HCEC 1CT (cell line): ENCODE results near the gene SYCE1L.
"Not testable (repeated sequence)": the region's sequence is repeated elsewhere in the genome, so short reads cannot be mapped to it uniquely, and the experiment has no call there.

Experiments used
- DNase-seq: peaks from one replicate; pipeline ENCODE4 v3.0.0-alpha.2; 2017

Gene SYCE1L, protein sequence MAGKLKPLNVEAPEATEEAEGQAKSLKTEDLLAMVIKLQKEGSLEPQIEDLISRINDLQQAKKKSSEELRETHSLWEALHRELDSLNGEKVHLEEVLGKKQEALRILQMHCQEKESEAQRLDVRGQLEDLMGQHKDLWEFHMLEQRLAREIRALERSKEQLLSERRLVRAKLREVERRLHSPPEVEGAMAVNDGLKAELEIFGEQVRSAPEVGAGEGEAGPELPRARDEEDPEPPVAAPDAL

GRCh38 chr16:77199211-77199610, at the start of gene SYCE1L:
Gene SYCE1L (plus strand): TSS chr16:77199408. CDS start chr16:77199452, 44 bp downstream.
- DNase-seq = no peak

- no peak for DNase-seq
Observed at GRCh38 chr16:77157346-77158058, 41.7 kb upstream of the SYCE1L start.

DNA sequence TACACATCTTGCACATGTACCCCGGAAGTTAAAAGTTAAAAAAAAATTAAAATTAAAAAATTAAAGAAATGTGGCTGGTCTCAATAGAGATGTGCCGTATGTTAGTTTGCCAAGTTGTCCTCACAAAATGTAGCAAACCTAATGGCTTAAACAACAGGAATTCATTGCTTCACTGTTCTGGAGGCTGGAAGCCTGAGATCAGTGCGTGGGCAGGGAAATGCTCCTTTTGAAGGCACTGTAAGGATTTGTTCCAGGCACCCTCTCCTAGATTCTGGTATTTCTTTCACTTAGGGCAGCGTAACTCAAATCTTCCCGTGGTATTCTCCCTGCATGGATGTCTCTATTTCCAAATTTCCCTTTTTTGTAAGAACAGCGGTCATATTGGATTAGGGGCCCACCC, 40.9 kb upstream of the SYCE1L start:
- no peak for DNase-seq

GRCh38 chr16:77165006-77165405, 34.2 kb upstream of the SYCE1L start:
- no peak for DNase-seq

DNA sequence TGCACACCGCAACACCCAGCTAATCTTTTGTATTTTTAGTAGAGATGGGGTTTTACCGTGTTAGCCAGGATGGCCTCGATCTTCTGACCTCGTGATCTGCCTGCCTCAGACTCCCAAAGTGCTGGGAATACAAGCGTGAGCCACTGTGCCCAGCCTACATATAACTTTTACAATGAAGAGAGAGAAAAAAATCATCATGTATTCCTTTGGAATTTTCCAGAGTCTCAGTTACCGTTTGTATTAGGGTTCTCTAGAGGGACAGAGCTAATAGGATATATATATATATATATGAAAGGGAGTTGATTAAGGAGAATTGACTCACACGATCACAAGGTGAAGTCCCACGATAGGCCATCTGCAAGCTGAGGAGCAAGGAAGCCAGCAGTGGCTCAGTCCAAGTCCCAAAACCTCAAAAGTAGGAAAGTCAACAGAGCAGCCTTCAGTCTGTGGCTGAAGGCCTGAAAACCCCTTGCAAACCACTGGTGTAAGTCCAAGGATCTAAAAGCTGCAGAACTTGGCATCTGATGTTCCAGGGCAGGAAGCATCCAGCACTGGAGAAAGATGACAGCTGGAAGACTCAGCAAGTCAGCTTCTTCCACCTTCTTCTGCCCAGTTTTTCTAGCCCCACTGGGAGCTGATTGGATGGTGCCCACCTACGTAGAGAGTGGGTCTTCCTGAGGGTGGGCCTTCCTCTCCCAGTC, 33.5 kb upstream of the SYCE1L start:
- DNase-seq = not testable (repeated sequence)

GRCh38 chr16:77166726-77167125, 32.5 kb upstream of the SYCE1L start:
- DNase-seq = no peak

GRCh38 chr16:77168901-77169300, 30.3 kb upstream of the SYCE1L start:
- DNase-seq = no peak

- DNase-seq = peak; percentile 19
Observed at GRCh38 chr16:77169650-77170236, 29.5 kb upstream of the SYCE1L start.

DNA sequence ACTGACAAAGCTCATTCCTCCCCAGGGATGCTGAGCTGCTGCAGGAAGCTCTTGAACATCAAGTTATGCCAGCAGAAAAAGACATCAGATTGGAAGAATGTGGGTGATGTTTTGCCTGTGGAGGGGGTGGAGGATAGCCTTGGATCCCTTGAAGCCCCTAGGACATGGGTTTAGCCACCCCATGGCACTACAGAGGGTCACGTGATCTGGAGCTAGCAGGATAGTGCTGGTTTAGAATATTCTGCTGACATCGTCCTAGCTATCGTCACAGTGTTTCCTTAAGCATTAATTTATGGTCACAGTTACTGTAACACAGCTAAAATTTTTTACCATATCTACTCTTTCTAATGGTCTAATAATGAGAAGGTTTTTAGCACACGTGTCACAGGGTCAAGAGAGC, 28.4 kb upstream of the SYCE1L start:
- DNase-seq = no peak

- no peak for DNase-seq
Observed at GRCh38 chr16:77171745-77172635, 27.2 kb upstream of the SYCE1L start.

GRCh38 chr16:77172951-77173350, 26.3 kb upstream of the SYCE1L start:
- no peak for DNase-seq

DNA sequence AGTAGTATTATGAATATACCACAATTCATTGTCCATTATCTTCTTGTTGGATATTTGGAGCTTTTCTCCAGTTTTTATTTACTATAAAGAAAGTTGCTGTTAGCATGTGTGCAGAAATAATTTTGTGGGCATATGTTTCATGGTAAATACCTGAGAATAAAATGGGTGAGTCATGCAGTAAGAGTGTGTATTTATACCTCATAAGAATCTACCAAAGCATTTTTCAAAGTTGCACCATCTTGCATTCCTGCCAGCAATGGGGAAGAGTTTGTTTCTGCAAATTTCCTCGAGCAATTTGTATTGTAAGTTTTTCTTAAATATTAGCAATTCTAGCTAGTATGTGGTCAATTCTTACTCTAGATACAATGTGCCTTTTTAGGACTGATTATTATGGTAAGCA, 16.1 kb upstream of the SYCE1L start:
- no peak for DNase-seq

- not testable (repeated sequence) for DNase-seq
Observed at GRCh38 chr16:77186298-77186697, 12.9 kb upstream of the SYCE1L start.

DNA sequence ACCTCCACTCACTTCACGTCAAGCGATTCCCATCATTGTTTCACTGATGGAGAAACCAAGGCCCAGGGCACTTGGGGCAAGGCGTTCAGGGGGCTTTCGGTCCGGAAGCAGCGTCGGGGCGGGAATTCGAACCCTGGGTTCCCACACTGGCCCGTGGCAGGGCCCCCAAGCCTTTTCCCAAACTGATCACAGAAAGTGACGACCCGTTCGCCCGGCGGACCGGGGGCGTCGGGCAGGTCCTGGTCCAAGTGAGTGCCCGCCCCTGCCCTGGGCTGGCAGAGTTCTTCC, 9.1 kb upstream of the SYCE1L start:
- DNase-seq = no peak

DNA sequence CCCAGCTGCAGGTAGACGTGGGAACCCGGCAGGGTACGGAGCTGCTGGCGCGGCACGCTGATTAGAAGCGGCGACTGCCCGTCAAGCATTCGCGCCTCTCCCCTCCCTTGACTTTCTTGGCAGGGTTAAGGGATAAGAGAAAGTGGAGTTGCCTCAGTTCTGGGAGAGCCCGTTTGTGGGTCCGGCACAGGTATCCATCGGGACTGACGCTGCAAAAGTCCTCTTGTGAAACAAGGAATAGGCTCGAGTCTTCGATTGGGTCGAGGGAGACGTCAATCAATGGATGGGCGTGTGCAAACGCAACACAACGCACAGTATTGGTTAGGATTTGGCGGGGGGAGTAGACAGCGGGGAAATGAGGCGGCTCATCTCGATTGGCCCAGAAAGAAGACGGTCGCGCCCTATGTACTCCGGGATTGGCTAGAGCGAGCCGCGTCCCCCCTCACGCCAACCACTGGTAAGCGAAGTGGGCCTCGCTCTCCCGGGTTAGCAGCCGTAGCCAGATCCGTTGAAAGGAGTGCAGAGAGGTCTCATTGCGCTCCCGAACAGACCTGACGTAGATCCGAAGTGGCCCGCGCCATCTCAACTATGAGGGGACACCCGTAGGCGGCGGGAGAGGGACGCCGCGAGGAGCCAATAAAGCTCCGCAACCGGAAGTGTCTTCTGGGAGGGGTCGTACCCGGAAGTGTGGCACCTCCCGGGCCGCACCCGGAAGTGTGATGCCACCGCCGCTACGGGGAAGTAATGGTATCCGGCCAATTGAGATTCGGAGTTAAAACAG, 8.5 kb upstream of the SYCE1L start, which contains the start of gene MON1B:
Gene MON1B (plus strand): TSS at position 713 of the 781 bp plus-strand sequence. CDS start 296 bp downstream, outside the sequence.
- peak; percentile 98 for DNase-seq

DNA sequence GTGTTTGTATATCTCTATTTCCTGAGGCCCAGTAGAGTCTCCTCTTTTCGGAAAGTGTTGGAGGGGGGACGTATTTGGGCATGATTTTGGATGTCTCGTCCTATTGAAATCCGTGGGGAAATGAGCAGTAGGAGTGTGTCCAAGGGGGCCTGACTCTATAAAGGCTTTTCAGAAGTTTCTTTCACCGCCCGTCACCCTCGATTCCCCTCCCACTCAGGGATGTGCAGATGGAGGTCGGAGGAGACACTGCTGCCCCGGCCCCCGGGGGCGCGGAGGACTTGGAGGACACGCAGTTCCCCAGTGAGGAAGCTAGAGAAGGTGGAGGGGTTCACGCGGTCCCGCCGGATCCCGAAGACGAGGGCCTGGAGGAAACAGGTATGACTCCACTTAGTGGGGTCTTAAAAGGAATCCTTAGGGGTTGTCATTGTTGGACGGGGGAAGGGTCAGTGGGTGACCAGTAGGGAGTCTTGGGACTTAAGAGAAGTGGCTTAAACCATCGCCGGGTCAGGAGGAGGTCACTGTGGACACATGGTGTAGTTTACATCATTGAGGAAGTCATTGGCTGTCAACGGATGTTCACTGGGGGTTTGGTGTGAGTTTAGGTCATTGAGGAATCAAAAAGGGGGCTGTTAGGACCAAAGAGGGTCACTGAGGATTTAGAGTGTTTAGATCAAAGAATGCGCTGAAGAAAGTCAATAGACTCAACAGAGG, 7.8 kb upstream of the SYCE1L start:
- DNase-seq = no peak

GRCh38 chr16:77193377-77193776, 5.8 kb upstream of the SYCE1L start:
- DNase-seq = no peak

- DNase-seq = no peak
Observed at GRCh38 chr16:77194295-77195231, 4.6 kb upstream of the SYCE1L start.

GRCh38 chr16:77195411-77195810, 3.8 kb upstream of the SYCE1L start:
- no peak for DNase-seq

- no peak for DNase-seq
Observed at GRCh38 chr16:77197747-77198146, 1.5 kb upstream of the SYCE1L start.
